Heart right ventricle (tissue), 16 donors: Measurements from ENCODE around the gene CYSLTR2. TPM values are rescaled to one million over a fixed set of nuclear protein-coding genes. Genes with fewer than 3 reads are reported as not detected.
A peak's percentile ranks its signal among the peaks of the same experiment; 100 is the strongest.

Experiments used
- ATAC-seq, 8 donors: fragments of 200-7000 bp; cut with Tn5 transposase; one replicate each; pipeline ENCODE4 v1.9.1; 2020; ENCODE audit warnings: mild to moderate bottlenecking in 8 of 8, moderate library complexity in 8 of 8, moderate number of reproducible peaks in 1 of 8
- DNase-seq, 2 donors: peaks; one replicate each; pipeline ENCODE4 v3.0.0-alpha.2; 2020
- H3K27ac ChIP-seq, 10 donors: fragments of 200-600 bp; sonication (generic) in 2 of 10; one replicate each; pipeline versions ENCODE4 v1.5.0 to v1.8.0; 2020 to 2022; ENCODE audit warnings: mild to moderate bottlenecking in 3 of 10
- H3K27me3 ChIP-seq, 7 donors: fragments of 200-600 bp; one replicate each; pipeline ENCODE4 v1.8.0; 2021 to 2022; ENCODE audit warnings: mild to moderate bottlenecking in 2 of 7
- H3K36me3 ChIP-seq, 9 donors: fragments of 200-600 bp; sonication (generic) in 1 of 9; one replicate each; pipeline versions ENCODE4 v1.5.0 to v1.8.0; 2020 to 2022; ENCODE audit warnings: mild to moderate bottlenecking in 2 of 9
- H3K4me1 ChIP-seq, 9 donors: fragments of 200-600 bp; sonication (generic) in 1 of 9; one replicate each; pipeline versions ENCODE4 v1.5.0 to v1.8.0; 2020 to 2022; ENCODE audit warnings: mild to moderate bottlenecking in 4 of 9
- H3K4me3 ChIP-seq, 10 donors: fragments of 200-600 bp; sonication (generic) in 2 of 10; one replicate each; pipeline versions ENCODE4 v1.5.0 to v1.8.0; 2020 to 2022; ENCODE audit warnings: mild to moderate bottlenecking in 7 of 10, moderate library complexity in 2 of 10
- H3K9me3 ChIP-seq, 11 donors: fragments of 200-600 bp in 10 of 11; sonication (generic) in 2 of 11; one replicate each; pipeline versions ENCODE4 v1.5.0 to v1.8.0; 2013 to 2022; ENCODE audit warnings: mild to moderate bottlenecking in 2 of 11, control low read depth in 1 of 11, moderate library complexity in 1 of 11
- WGBS, 2 donors: extraction: QIAGEN DNeasy Blood & Tissue Kit; methylation state at CpG; one replicate each; pipeline ENCODE4 v1.1.7; 2013; ENCODE audit warnings: inconsistent platforms in 1 of 2; 5-methylcytosine and 5-hydroxymethylcytosine counted together
- intact Hi-C, 10 donors: fragments of 100-400 bp; cut with DNase I; formaldehyde crosslinking; loops; one replicate each; pipeline versions ENCODE4 v1.11.1 to v1.14.2; 2022
- polyA plus RNA-seq, 2 donors: library from polyadenylated mRNA; stranded (reverse); fragments of 200-250 nt; gene quantifications; one replicate each; pipeline ENCODE4 v1.2.3, GENCODE V29; 2013
- total RNA-seq, 10 donors: library from RNA; stranded (reverse); fragmentation: NEBNext Ultra II Directional in 3 of 10; extraction: Animal tissue kit (Norgen Biotek cat#: 25700) in 3 of 10; gene quantifications; one replicate each; pipeline versions ENCODE4 v1.2.1 to v1.2.4, GENCODE V29; 2021 to 2023
- TF ChIP-seq, protein P1 (sequence below), 9 donors: fragments of 200-600 bp; sonication (generic) in 2 of 9; IDR thresholded peaks; one replicate each; pipeline versions ENCODE4 v1.5.0 to v1.8.0; 2021 to 2022; ENCODE audit warnings: antibody characterized with exemption in 9 of 9, mild to moderate bottlenecking in 5 of 9, moderate library complexity in 1 of 9
- donor health status: Arrhythmogenic right ventricular cardiomyopathy.
- donor health status: ischemic (EF 13 %, LVEDD 7.1; RV severe dilation, severe dysfunction).
- donor health status: healthy with polysubstance abuse.
- donor health status: DM: no; HTN: yes; CAD: no.
- donor health status: DM: no; HTN: no; CAD: no.
- donor health status: ischemic (EF 25% LVEDD 6.9; RV normal size, moderate dysfunction).
- donor health status: ischemic (EF 25% LVEDD 5.7; RV mildly dilated, moderate dysfunction).
- donor health status: healthy.
- donor health status: DM: yes; HTN: yes; CAD: no.
- donor health status: Ischemic cardiomyopathy.
- donor health status: ischemic (EF 35%, LVEDD 5.7; RV mildly dilated, moderate dysfunction).
- donor health status: nonischemic (EF 11% LVEDD 7.7; RV severe dilation, severe dysfunction).
- donor health status: DM: yes; HTN: yes; CAD: no.
- donor health status: PGD.
- donor health status: ischemic (EF 29% LVEDD 5.4; RV normal size, mild dysfunction).
- donor health status: nonischemic (EF 23%, LVEDD 6.1; RV moderate dilation, normal function).

Gene CYSLTR2
- total and polyA plus RNA-seq, 12 donors = 1.1 to 10.7 (median 6.2) TPM

GRCh38 chr13:48727241-48728011 lies 73.7 kb downstream of the CYSLTR2 start:
- Histone ChIP-seq H3K4me1 (peaks cover 0 to 27% (median 0%) of the 10 kb centered on the region in 9 donors), H3K27me3 (no peaks in the 10 kb centered on the region), H3K27ac (peak overlapping the region in 9 of 10 donors; percentile 4 to 82 (median 54)), H3K36me3 (no peaks in the 10 kb centered on the region), H3K9me3 (no peaks in the 10 kb centered on the region), H3K4me3 (no peak overlapping the region)
- ATAC-seq (peak in 7 of 8 donors; percentile 61 to 86 (median 78)), DNase-seq (peak; percentile 51 to 70)
- TF ChIP-seq, protein P1, sequence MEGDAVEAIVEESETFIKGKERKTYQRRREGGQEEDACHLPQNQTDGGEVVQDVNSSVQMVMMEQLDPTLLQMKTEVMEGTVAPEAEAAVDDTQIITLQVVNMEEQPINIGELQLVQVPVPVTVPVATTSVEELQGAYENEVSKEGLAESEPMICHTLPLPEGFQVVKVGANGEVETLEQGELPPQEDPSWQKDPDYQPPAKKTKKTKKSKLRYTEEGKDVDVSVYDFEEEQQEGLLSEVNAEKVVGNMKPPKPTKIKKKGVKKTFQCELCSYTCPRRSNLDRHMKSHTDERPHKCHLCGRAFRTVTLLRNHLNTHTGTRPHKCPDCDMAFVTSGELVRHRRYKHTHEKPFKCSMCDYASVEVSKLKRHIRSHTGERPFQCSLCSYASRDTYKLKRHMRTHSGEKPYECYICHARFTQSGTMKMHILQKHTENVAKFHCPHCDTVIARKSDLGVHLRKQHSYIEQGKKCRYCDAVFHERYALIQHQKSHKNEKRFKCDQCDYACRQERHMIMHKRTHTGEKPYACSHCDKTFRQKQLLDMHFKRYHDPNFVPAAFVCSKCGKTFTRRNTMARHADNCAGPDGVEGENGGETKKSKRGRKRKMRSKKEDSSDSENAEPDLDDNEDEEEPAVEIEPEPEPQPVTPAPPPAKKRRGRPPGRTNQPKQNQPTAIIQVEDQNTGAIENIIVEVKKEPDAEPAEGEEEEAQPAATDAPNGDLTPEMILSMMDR (IDR thresholded peaks at IDR 0.05) = no peak
- intact Hi-C loops = loop anchor here in 1 of 10 donors (10.0 kb wide), 1 partner anchor 103 kb away; no protein-coding TSS in a partner anchor
- 46 to 75% methylated on average over 4 of the region's 4 CpGs for WGBS, 2 donors

GRCh38 chr13:48728226-48728625 lies 74.5 kb downstream of the CYSLTR2 start:
- Histone ChIP-seq H3K27me3 (no peaks in the 10 kb centered on the region), H3K4me1 (peaks cover 0 to 27% (median 0%) of the 10 kb centered on the region in 9 donors), H3K27ac (peak overlapping the region in 9 of 10 donors; percentile 4 to 82 (median 41)), H3K4me3 (no peak overlapping the region), H3K36me3 (no peaks in the 10 kb centered on the region), H3K9me3 (no peaks in the 10 kb centered on the region)
- no peak for DNase-seq
- WGBS, 2 donors = 57 to 63% methylated on average over 2 of the region's 2 CpGs
- TF ChIP-seq, protein P1 (IDR thresholded peaks at IDR 0.05) = no peak
- no peak for ATAC-seq
- intact Hi-C loops = loop anchor here in 1 of 10 donors (10.0 kb wide), 1 partner anchor 103 kb away; no protein-coding TSS in a partner anchor

- H3K4me3 ChIP-seq = no peak overlapping the region
- 82 to 86% methylated on average over 4 of the region's 4 CpGs for WGBS, 2 donors
- H3K27ac ChIP-seq = peak overlapping the region in 4 of 10 donors; percentile 19 to 82 (median 64)
- ATAC-seq (no peak), DNase-seq (no peak)
- no peaks in the 10 kb centered on the region for H3K36me3 ChIP-seq
- intact Hi-C loops = loop anchor here in 1 of 10 donors (10.0 kb wide), 1 partner anchor 104 kb away; no protein-coding TSS in a partner anchor
- TF ChIP-seq, protein P1 (IDR thresholded peaks at IDR 0.05) = no peak
- H3K4me1 ChIP-seq = peaks cover 0 to 27% (median 0%) of the 10 kb centered on the region in 9 donors
- H3K27me3 ChIP-seq = no peaks in the 10 kb centered on the region
- no peaks in the 10 kb centered on the region for H3K9me3 ChIP-seq
These were observed 75.1 kb downstream of the CYSLTR2 start for GRCh38 chr13:48728876-48729275.

- ATAC-seq (no peak), DNase-seq (no peak)
- Histone ChIP-seq H3K9me3 (no peaks in the 10 kb centered on the region), H3K27me3 (no peaks in the 10 kb centered on the region), H3K36me3 (no peaks in the 10 kb centered on the region), H3K4me3 (no peak overlapping the region), H3K4me1 (peaks cover 0 to 27% (median 0%) of the 10 kb centered on the region in 9 donors), H3K27ac (no peak overlapping the region)
- WGBS, 2 donors = 65 to 81% methylated on average over 4 of the region's 4 CpGs
- intact Hi-C loops = loop anchor here in 2 of 10 donors (5.0 to 10.0 kb wide), 3 partner anchors 105 to 143 kb away; no protein-coding TSS in a partner anchor
- TF ChIP-seq, protein P1 (IDR thresholded peaks at IDR 0.05) = no peak
These were observed 76.1 kb downstream of the CYSLTR2 start for GRCh38 chr13:48729856-48730255.
